Pancreas (tissue), 10 donors: ENCODE results near the gene CTDSPL. TPM values are rescaled to one million over a fixed set of nuclear protein-coding genes. Genes with fewer than 3 reads are reported as not detected.

Experiments
- ATAC-seq, 4 donors: fragments of 200-7000 bp; cut with Tn5 transposase; one replicate each; pipeline versions ENCODE4 v1.8.0 to v1.9.1; 2020; ENCODE audit warnings: mild to moderate bottlenecking in 4 of 4, moderate library complexity in 4 of 4
- DNase-seq, 6 donors: peaks; one replicate each; pipeline ENCODE4 v3.0.0-alpha.2; 2020
- FAIRE-seq: peaks from 2 replicates; lab custom pipeline; 2012; peaks lifted over from hg19 to GRCh38; lab: Jason Lieb, UNC
- H3K27ac ChIP-seq, 4 donors: fragments of 200-600 bp; sonication (generic); 1 replicate in 3 of 4; 2 replicates in 1 of 4; pipeline versions ENCODE4 v1.5.0 to v1.8.0; 2020
- H3K27me3 ChIP-seq, 4 donors: fragments of 200-600 bp; one replicate each; pipeline ENCODE4 v1.8.0; 2021
- H3K36me3 ChIP-seq, 3 donors: fragments of 200-600 bp; sonication (generic) in 1 of 3; one replicate each; pipeline versions ENCODE4 v1.5.0 to v1.8.0; 2020 to 2021
- H3K4me1 ChIP-seq, 3 donors: fragments of 200-600 bp; one replicate each; pipeline ENCODE4 v1.8.0; 2021
- H3K4me3 ChIP-seq, 4 donors: fragments of 200-600 bp; sonication (generic) in 2 of 4; one replicate each; pipeline versions ENCODE4 v1.5.0 to v1.8.0; 2020 to 2021
- H3K9me3 ChIP-seq, 4 donors: fragments of 200-600 bp; one replicate each; pipeline ENCODE4 v1.8.0; 2021
- CTCF ChIP-seq, 4 donors: fragments of 200-600 bp; sonication (generic) in 3 of 4; IDR thresholded peaks; one replicate each; pipeline versions ENCODE4 v1.5.0 to v1.8.0; 2021; ENCODE audit warnings: antibody characterized with exemption in 4 of 4
- WGBS, 2 donors: extraction: QIAGEN DNeasy Blood & Tissue Kit; methylation state at CpG; one replicate each; pipeline ENCODE4 v1.1.7; 2013; 5-methylcytosine and 5-hydroxymethylcytosine counted together
- intact Hi-C, 3 donors: fragments of 100-400 bp; cut with DNase I; formaldehyde crosslinking; loops; one replicate each; pipeline versions ENCODE4 v1.11.1 to v1.14.2; 2022
- polyA plus RNA-seq, 2 donors: library from polyadenylated mRNA; stranded (reverse); fragments of 200-250 nt; gene quantifications; one replicate each; pipeline ENCODE4 v1.2.3, GENCODE V29; 2013
- total RNA-seq, 6 donors: library from RNA; stranded (reverse); fragmentation: NEBNext Ultra II Directional in 4 of 6; extraction: Animal tissue kit (Norgen Biotek cat#: 25700) in 4 of 6; gene quantifications; one replicate each; pipeline versions ENCODE4 v1.2.1 to v1.2.4, GENCODE V29; 2021 to 2023
- donor health status: healthy with polysubstance abuse.
- donor health status: DM: no; HTN: no; CAD: no; lungs with moderate emphysema.
- donor health status: DM: no; HTN: no; CAD: no.
- donor health status: control.
- donor health status: control.
- donor health status: Bipolar disorder and iron deficiency.
- donor health status: DM: yes; HTN: yes; CAD: no.
- donor health status: DM: no; HTN: no; CAD: no.
- donor health status: DM: no; HTN: no; CAD: no.
- donor health status: DM: yes; HTN: yes; CAD: no.

Gene CTDSPL
- total and polyA plus RNA-seq, 8 donors: 8.4 to 34.8 (median 15.4) TPM

- Histone ChIP-seq H3K27ac (no peak overlapping the region), H3K4me3 (no peak overlapping the region), H3K9me3 (no peaks in the 10 kb centered on the region), H3K36me3 (peaks cover 0 to 6% (median 0%) of the 10 kb centered on the region in 3 donors), H3K27me3 (no peaks in the 10 kb centered on the region), H3K4me1 (no peaks in the 10 kb centered on the region)
- ATAC-seq: peak; percentile 92 to 98 (median 96)
- intact Hi-C loops: no loop called here
- peak; percentile 55 to 85 (median 76) for DNase-seq
- peak; percentile 78 to 87 (median 82) for TF ChIP-seq CTCF (IDR thresholded peaks at IDR 0.05)
- 48 to 49% methylated on average over 9 of the region's 9 CpGs for WGBS, 2 donors
- FAIRE-seq: no peak
These were observed 112.7 kb downstream of the CTDSPL start for GRCh38 chr3:37974121-37975083.

- intact Hi-C loops: no loop called here
These were observed 118.1 kb downstream of the CTDSPL start for GRCh38 chr3:37979541-37980461.

DNA sequence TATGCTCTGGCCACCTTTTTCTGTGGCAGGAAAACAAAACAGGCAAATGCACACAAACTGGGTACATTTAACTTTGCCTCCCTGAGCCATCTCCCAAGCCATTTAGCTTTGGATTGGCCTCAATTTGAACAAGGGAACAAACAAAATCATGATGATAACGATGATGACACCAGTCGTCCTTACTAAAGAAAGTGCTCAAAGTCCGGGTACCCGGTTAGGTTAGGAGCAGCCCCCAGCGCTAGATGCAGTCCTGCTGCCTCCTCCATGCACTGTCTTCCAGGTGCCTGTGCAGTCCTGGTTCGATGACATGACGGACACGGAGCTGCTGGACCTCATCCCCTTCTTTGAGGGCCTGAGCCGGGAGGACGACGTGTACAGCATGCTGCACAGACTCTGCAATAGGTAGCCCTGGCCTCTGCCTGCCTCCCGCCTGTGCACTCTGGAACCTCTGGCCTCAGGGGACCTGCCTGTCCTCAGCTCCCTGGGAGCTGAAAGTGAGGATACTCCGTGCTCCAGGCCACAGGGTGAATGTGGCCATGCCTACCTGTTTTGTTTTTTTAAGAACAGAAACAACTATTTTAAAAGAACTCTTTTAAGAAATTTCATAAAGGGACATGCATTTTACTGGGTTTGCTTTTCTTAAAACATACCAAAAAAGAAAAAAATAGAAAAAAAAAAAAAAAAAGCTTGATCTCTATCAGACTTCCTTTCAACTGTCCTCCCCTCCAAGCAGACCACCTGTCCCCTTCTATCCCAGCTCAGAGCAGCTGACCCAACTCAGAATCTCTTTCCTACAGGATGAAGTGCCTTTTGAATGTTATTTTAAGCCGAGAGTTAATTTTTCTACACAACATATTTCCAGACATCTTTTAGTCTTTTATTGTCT, 119.0 kb downstream of the CTDSPL start:
- no peak for DNase-seq
- 89 to 90% methylated on average over 14 of the region's 14 CpGs for WGBS, 2 donors
- H3K27ac ChIP-seq: no peak overlapping the region
- no peaks in the 10 kb centered on the region for H3K9me3 ChIP-seq
- TF ChIP-seq CTCF (IDR thresholded peaks at IDR 0.05): no peak
- no peak overlapping the region for H3K4me3 ChIP-seq
- no peak for FAIRE-seq
- intact Hi-C loops: no loop called here
- no peak for ATAC-seq
- H3K36me3 ChIP-seq: peaks cover 0 to 6% (median 5%) of the 10 kb centered on the region in 3 donors
- peaks cover 7 to 10% (median 9%) of the 10 kb centered on the region in 3 donors for H3K4me1 ChIP-seq
- no peaks in the 10 kb centered on the region for H3K27me3 ChIP-seq

More at GRCh38 chr3:37979541-37980461, 118.1 kb downstream of the CTDSPL start:
- H3K27ac ChIP-seq: no peak overlapping the region
- no peaks in the 10 kb centered on the region for H3K9me3 ChIP-seq
- no peak for TF ChIP-seq CTCF (IDR thresholded peaks at IDR 0.05)
- DNase-seq (no peak), ATAC-seq (peak in 1 of 4 donors; percentile 24), FAIRE-seq (no peak)
- H3K4me1 ChIP-seq: peaks cover 0 to 2% (median under 1%) of the 10 kb centered on the region in 3 donors
- WGBS, 2 donors: 88 to 93% methylated on average over 8 of the region's 8 CpGs
- peaks cover 0 to 6% (median 5%) of the 10 kb centered on the region in 3 donors for H3K36me3 ChIP-seq
- no peaks in the 10 kb centered on the region for H3K27me3 ChIP-seq
- no peak overlapping the region for H3K4me3 ChIP-seq

- Histone ChIP-seq H3K9me3 (no peaks in the 10 kb centered on the region), H3K4me3 (no peak overlapping the region), H3K27me3 (no peaks in the 10 kb centered on the region), H3K27ac (no peak overlapping the region), H3K36me3 (peaks cover 0 to 6% (median 5%) of the 10 kb centered on the region in 3 donors), H3K4me1 (peaks cover 13 to 15% (median 15%) of the 10 kb centered on the region in 3 donors)
- DNase-seq (no peak), ATAC-seq (no peak), FAIRE-seq (no peak)
- WGBS, 2 donors: 82 to 98% methylated on average over 2 of the region's 2 CpGs
- TF ChIP-seq CTCF (IDR thresholded peaks at IDR 0.05): no peak
- intact Hi-C loops: no loop called here
These were observed 119.6 kb downstream of the CTDSPL start for GRCh38 chr3:37981348-37981664.
